OCI-LY7 (cell line): ENCODE measurements around the gene TGM4.

ENCODE experiments used
- CTCF ChIP-seq: fragments of 200-600 bp; sonication (generic); conservative IDR thresholded peaks from 2 replicates; pipeline ENCODE4 v1.5.1; 2014; ENCODE audit warnings: mild to moderate bottlenecking, antibody characterized with exemption, low read length, moderate library complexity, mixed read lengths
- EZH2phosphoT487 ChIP-seq: fragments of 200-600 bp; sonication (generic); IDR thresholded peaks from 2 replicates; pipeline ENCODE4 v1.6.1; 2018; ENCODE audit warnings: low read depth, borderline replicate concordance, mild to moderate bottlenecking, mixed run types, antibody characterized with exemption, low read length, moderate library complexity, mixed read lengths

GRCh38 chr3:44892689-44893088, 18.3 kb downstream of the TGM4 start:
- TF ChIP-seq CTCF: no peak
- TF ChIP-seq EZH2phosphoT487: no peak
